ENCODE results near the gene DDX52.
"Not testable (repeated sequence)": the region's sequence is repeated elsewhere in the genome, so short reads cannot be mapped to it uniquely, and the experiment has no call there.

The DDX52 gene

GRCh38 chr17:37643118-37643766, at the start of gene DDX52:
Gene DDX52 (minus strand): TSS chr17:37643446. CDS start chr17:37643420, 26 bp downstream.
- DNase-seq (ENCODE audit: low read depth), result peak; percentile 80

GRCh38 chr17:37691807-37692206, 48.6 kb upstream of the DDX52 start:
- no peak for DNase-seq (ENCODE audit: low read depth)

- DNase-seq (ENCODE audit: low read depth), result no peak
Measured at GRCh38 chr17:37689317-37689716, 46.1 kb upstream of the DDX52 start.

GRCh38 chr17:37683454-37683984, 40.3 kb upstream of the DDX52 start:
- no peak for DNase-seq (ENCODE audit: low read depth)

GRCh38 chr17:37682007-37682406, 38.8 kb upstream of the DDX52 start:
- DNase-seq (ENCODE audit: low read depth), result no peak

GRCh38 chr17:37679995-37680394, 36.7 kb upstream of the DDX52 start:
- DNase-seq (ENCODE audit: low read depth), result not testable (repeated sequence)

GRCh38 chr17:37678036-37678435, 34.8 kb upstream of the DDX52 start:
- no peak for DNase-seq (ENCODE audit: low read depth)

- DNase-seq (ENCODE audit: low read depth), result no peak
Measured at GRCh38 chr17:37677021-37677420, 33.8 kb upstream of the DDX52 start.

GRCh38 chr17:37676115-37676925, 33.1 kb upstream of the DDX52 start:
- no peak for DNase-seq (ENCODE audit: low read depth)

GRCh38 chr17:37674511-37674910, 31.3 kb upstream of the DDX52 start:
- DNase-seq (ENCODE audit: low read depth), result no peak

GRCh38 chr17:37673386-37673785, 30.1 kb upstream of the DDX52 start:
- DNase-seq (ENCODE audit: low read depth), result no peak

- no peak for DNase-seq (ENCODE audit: low read depth)
Measured at GRCh38 chr17:37672548-37673078, 29.4 kb upstream of the DDX52 start.

- DNase-seq (ENCODE audit: low read depth), result no peak
Measured at GRCh38 chr17:37671824-37672547, 28.7 kb upstream of the DDX52 start.

- DNase-seq (ENCODE audit: low read depth), result no peak
Measured at GRCh38 chr17:37671028-37671823, 28.0 kb upstream of the DDX52 start.

- no peak for DNase-seq (ENCODE audit: low read depth)
Measured at GRCh38 chr17:37667039-37667438, 23.8 kb upstream of the DDX52 start.

- DNase-seq (ENCODE audit: low read depth), result no peak
Measured at GRCh38 chr17:37664214-37664613, 21.0 kb upstream of the DDX52 start.

- DNase-seq (ENCODE audit: low read depth), result no peak
Measured at GRCh38 chr17:37662353-37662752, 19.1 kb upstream of the DDX52 start.

GRCh38 chr17:37661400-37662014, 18.3 kb upstream of the DDX52 start:
- no peak for DNase-seq (ENCODE audit: low read depth)

- no peak for DNase-seq (ENCODE audit: low read depth)
Measured at GRCh38 chr17:37659925-37660324, 16.7 kb upstream of the DDX52 start.

GRCh38 chr17:37657202-37657601, 14.0 kb upstream of the DDX52 start:
- DNase-seq (ENCODE audit: low read depth), result no peak

- no peak for DNase-seq (ENCODE audit: low read depth)
Measured at GRCh38 chr17:37651849-37652248, 8.6 kb upstream of the DDX52 start.
